CD4-positive, alpha-beta T cell (primary cell): Measurements from ENCODE around the gene EYA2. TPM values are rescaled to one million over a fixed set of nuclear protein-coding genes. Genes with fewer than 3 reads are reported as not detected.

Source experiments
- ATAC-seq: fragments of 200-7000 bp; cut with Tn5 transposase; one replicate; pipeline ENCODE4 v1.10.0; 2022; ENCODE audit warnings: mild to moderate bottlenecking; ENCODE audit not compliant: poor library complexity
- CTCF ChIA-PET: fragments of 350-600 bp; sonication (Branson Sonifier 250); formaldehyde crosslinking; loops from one replicate; lab custom pipeline; 2021; ENCODE audit warnings: antibody characterized with exemption, inconsistent platforms; lab: Charles Lee
- POLR2A ChIA-PET: fragments of 350-600 bp; sonication (Branson Sonifier 250); formaldehyde crosslinking; loops from one replicate; lab custom pipeline; 2021; ENCODE audit warnings: antibody characterized with exemption, inconsistent platforms; lab: Charles Lee
- DNase-seq, 14 experiments: peaks; one replicate each; pipeline ENCODE4 v3.0.0-alpha.2; 2013 to 2020; ENCODE audit warnings: mixed read lengths in 2 of 14
- H3K27ac ChIP-seq, 2 donors: one replicate each; pipeline versions ENCODE4 v1.5.1 to v1.7.0; 2013; ENCODE audit warnings: low read length in 2 of 2, low read depth in 1 of 2, mild to moderate bottlenecking in 1 of 2
- H3K27me3 ChIP-seq, 2 experiments: 1 replicate in 1 of 2; 2 replicates in 1 of 2; pipeline versions ENCODE4 v1.6.1 to v1.7.0; 2013; ENCODE audit warnings: low read length in 2 of 2, control low read depth in 1 of 2, mild to moderate bottlenecking in 1 of 2, moderate library complexity in 1 of 2; ENCODE audit not compliant: insufficient read depth in 2 of 2, control insufficient read depth in 1 of 2
- H3K36me3 ChIP-seq: one replicate; pipeline ENCODE4 v1.6.1; 2013; ENCODE audit warnings: low read length, control low read depth; ENCODE audit not compliant: insufficient read depth
- H3K4me1 ChIP-seq: one replicate; pipeline ENCODE4 v1.6.1; 2013; ENCODE audit warnings: low read length, control low read depth; ENCODE audit not compliant: insufficient read depth
- H3K4me3 ChIP-seq: one replicate; pipeline ENCODE4 v1.5.1; 2013; ENCODE audit warnings: mild to moderate bottlenecking, low read length, moderate library complexity
- H3K9me3 ChIP-seq, 2 experiments: 1 replicate in 1 of 2; 2 replicates in 1 of 2; pipeline versions ENCODE4 v1.6.1 to v1.7.0; 2013; ENCODE audit warnings: low read length in 2 of 2, mild to moderate bottlenecking in 2 of 2, control low read depth in 1 of 2, moderate library complexity in 1 of 2; ENCODE audit not compliant: control insufficient read depth in 1 of 2, insufficient read depth in 1 of 2
- H3K27ac Mint-ChIP-seq: one replicate; pipeline ENCODE4 v1.8.0; 2020; ENCODE audit warnings: mixed read lengths
- H3K27me3 Mint-ChIP-seq: one replicate; pipeline ENCODE4 v1.8.0; 2021; ENCODE audit warnings: mixed read lengths
- H3K36me3 Mint-ChIP-seq: one replicate; pipeline ENCODE4 v1.8.0; 2021; ENCODE audit warnings: low read depth, mixed read lengths
- H3K4me1 Mint-ChIP-seq: one replicate; pipeline ENCODE4 v1.8.0; 2021; ENCODE audit warnings: low read depth, mixed read lengths
- H3K4me3 Mint-ChIP-seq: one replicate; pipeline ENCODE4 v1.8.0; 2020; ENCODE audit warnings: mild to moderate bottlenecking, mixed read lengths
- H3K9me3 Mint-ChIP-seq: one replicate; pipeline ENCODE4 v1.8.0; 2020; ENCODE audit warnings: mixed read lengths
- intact Hi-C, 2 experiments: fragments of 100-400 bp; cut with DNase I in 1 of 2; cut with micrococcal nuclease in 1 of 2; formaldehyde crosslinking; loops; one replicate each; pipeline versions ENCODE4 v1.15.1 to v1.9.0; 2023 to 2025; cut with DNase I, micrococcal nuclease
- total RNA-seq, 174 experiments: library from RNA in 2 of 174; stranded (reverse) in 2 of 174; gene quantifications; one replicate each; pipeline ENCODE4 v1.2.3 and lab custom pipeline; 2021 to 2026
- TF ChIP-seq, protein P1 (sequence below): fragments of 200-600 bp; IDR thresholded peaks from one replicate; pipeline ENCODE4 v1.8.0; 2022; ENCODE audit warnings: antibody characterized with exemption, mild to moderate bottlenecking

The EYA2 gene
- total RNA-seq, 2 experiments from 2014 or later, result not detected

DNA sequence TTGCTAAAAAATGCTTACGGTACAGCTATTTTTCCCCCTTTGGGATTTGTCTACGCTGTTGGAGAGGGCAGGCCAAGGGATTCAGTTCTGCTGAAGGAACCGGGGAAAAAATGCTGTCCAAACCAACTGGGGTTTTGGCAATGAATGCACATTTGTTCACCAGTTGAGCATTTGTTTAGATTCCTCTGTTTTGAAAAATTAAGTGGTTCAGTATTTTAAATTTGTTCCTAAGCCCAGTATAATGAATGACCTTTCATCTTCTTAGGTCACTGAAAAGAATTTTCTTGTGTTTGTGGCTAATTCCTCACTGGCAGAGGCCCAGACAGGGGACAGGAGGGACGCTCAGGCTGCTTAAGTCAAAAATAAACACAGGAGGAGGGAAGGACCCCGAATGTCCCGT lies 10.8 kb upstream of the EYA2 start:
- Mint-ChIP-seq H3K4me3 (no peak overlapping the region), H3K27me3 (peaks cover 46% of the 10 kb centered on the region), H3K4me1 (no peaks in the 10 kb centered on the region), H3K9me3 (no peaks in the 10 kb centered on the region), H3K27ac (no peak overlapping the region), H3K36me3 (no peaks in the 10 kb centered on the region)
- Histone ChIP-seq H3K36me3 (no peaks in the 10 kb centered on the region), H3K9me3 (peaks cover 0 to 2% of the 10 kb centered on the region in 2 experiments), H3K27me3 (peaks cover 0 to 6% of the 10 kb centered on the region in 2 experiments), H3K4me3 (no peak overlapping the region), H3K27ac (no peak overlapping the region), H3K4me1 (no peaks in the 10 kb centered on the region)
- TF ChIP-seq, protein P1, sequence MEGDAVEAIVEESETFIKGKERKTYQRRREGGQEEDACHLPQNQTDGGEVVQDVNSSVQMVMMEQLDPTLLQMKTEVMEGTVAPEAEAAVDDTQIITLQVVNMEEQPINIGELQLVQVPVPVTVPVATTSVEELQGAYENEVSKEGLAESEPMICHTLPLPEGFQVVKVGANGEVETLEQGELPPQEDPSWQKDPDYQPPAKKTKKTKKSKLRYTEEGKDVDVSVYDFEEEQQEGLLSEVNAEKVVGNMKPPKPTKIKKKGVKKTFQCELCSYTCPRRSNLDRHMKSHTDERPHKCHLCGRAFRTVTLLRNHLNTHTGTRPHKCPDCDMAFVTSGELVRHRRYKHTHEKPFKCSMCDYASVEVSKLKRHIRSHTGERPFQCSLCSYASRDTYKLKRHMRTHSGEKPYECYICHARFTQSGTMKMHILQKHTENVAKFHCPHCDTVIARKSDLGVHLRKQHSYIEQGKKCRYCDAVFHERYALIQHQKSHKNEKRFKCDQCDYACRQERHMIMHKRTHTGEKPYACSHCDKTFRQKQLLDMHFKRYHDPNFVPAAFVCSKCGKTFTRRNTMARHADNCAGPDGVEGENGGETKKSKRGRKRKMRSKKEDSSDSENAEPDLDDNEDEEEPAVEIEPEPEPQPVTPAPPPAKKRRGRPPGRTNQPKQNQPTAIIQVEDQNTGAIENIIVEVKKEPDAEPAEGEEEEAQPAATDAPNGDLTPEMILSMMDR, result no peak
- POLR2A ChIA-PET, result no interaction called here
- CTCF ChIA-PET, result no interaction called here
- ATAC-seq (no peak), DNase-seq (no peak)
- intact Hi-C loops, result no loop called here

DNA sequence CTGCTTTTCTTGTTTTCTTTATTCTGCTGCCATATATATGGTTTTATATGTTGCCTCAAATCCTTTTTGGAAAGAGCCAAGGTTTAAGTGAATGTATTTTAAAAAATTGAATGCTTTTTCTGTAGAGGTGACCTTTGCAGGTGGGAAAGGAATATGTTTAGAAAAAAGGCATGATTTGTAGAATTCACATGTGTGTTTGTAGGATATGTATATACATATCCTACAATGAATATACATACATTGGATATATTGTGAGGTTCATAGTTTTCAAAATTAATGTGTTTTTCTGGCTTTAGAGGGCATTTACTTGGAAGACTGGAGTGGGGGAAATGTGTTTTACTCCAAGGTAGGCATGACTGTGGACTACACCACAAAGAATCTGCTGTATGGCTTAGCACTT lies 4.0 kb upstream of the EYA2 start:
- DNase-seq (no peak), ATAC-seq (no peak)
- peaks cover 8 to 9% of the 10 kb centered on the region in 2 experiments for H3K9me3 ChIP-seq
- no peaks in the 10 kb centered on the region for H3K4me1 ChIP-seq
- H3K36me3 ChIP-seq, result no peaks in the 10 kb centered on the region
- ChIA-PET POLR2A (no interaction called here), CTCF (no interaction called here)
- Mint-ChIP-seq H3K4me3 (no peak overlapping the region), H3K36me3 (no peaks in the 10 kb centered on the region), H3K27ac (no peak overlapping the region), H3K27me3 (peaks cover 50% of the 10 kb centered on the region), H3K4me1 (no peaks in the 10 kb centered on the region), H3K9me3 (peaks cover 5% of the 10 kb centered on the region)
- H3K4me3 ChIP-seq, result no peak overlapping the region
- TF ChIP-seq, protein P1, result no peak
- no peak overlapping the region for H3K27ac ChIP-seq
- intact Hi-C loops, result no loop called here
- H3K27me3 ChIP-seq, result peaks cover 11 to 26% of the 10 kb centered on the region in 2 experiments

DNA sequence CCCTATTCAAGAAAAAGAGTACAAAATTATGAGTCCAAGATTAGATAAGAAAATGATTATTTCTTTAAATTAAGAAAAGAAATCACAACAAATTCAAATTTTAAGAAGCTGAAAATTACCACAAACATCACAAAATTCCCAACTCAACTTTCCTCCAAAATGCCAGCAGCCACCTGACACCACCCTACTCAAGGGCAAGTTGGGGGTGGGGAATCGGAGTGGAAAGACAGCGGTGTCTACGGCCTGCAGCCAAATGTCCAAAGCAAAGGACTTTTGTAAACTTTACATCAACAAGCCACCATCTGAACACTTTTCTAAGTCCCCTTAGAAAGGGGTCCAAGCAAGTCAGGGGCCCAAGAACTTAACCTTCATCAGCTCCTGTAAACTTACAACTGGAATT lies 1.6 kb upstream of the EYA2 start:
- Histone ChIP-seq H3K4me3 (no peak overlapping the region), H3K9me3 (peaks cover 8 to 9% of the 10 kb centered on the region in 2 experiments), H3K36me3 (no peaks in the 10 kb centered on the region), H3K27ac (no peak overlapping the region), H3K27me3 (peaks cover 13 to 44% of the 10 kb centered on the region in 2 experiments), H3K4me1 (no peaks in the 10 kb centered on the region)
- H3K36me3 Mint-ChIP-seq, result no peaks in the 10 kb centered on the region
- H3K4me3 Mint-ChIP-seq, result no peak overlapping the region
- no peak for ATAC-seq
- DNase-seq, result no peak
- H3K27ac Mint-ChIP-seq, result no peak overlapping the region
- H3K9me3 Mint-ChIP-seq, result peaks cover 5% of the 10 kb centered on the region
- peaks cover 64% of the 10 kb centered on the region for H3K27me3 Mint-ChIP-seq
- CTCF ChIA-PET, result no interaction called here
- intact Hi-C loops, result no loop called here
- no peaks in the 10 kb centered on the region for H3K4me1 Mint-ChIP-seq
- TF ChIP-seq, protein P1, result no peak
- POLR2A ChIA-PET, result no interaction called here
